HG02840 (cell line): ENCODE results near the gene KIAA1549.
"Not testable (repeated sequence)": the region's sequence is repeated elsewhere in the genome, so short reads cannot be mapped to it uniquely, and the experiment has no call there.

ENCODE experiments used
- ATAC-seq: cut with Tn5 transposase; IDR thresholded peaks from one replicate; pipeline ENCODE4 v1.9.1; 2021; ENCODE audit warnings: mild to moderate bottlenecking, moderate library complexity, moderate number of reproducible peaks; ENCODE audit not compliant: unreplicated experiment, low FRiP score

KIAA1549 gene

GRCh38 chr7:138981332-138982203 is at the start of gene KIAA1549:
TSS of gene KIAA1549 (minus strand) at chr7:138981389. CDS start at chr7:138981269, 120 bp downstream.
- peak; percentile 78 for ATAC-seq

- ATAC-seq, result no peak
These were observed 48.2 kb upstream of the KIAA1549 start for GRCh38 chr7:139029353-139029752.

- ATAC-seq, result no peak
These were observed 45.4 kb upstream of the KIAA1549 start for GRCh38 chr7:139026551-139026950.

GRCh38 chr7:139025861-139026260 is 44.7 kb upstream of the KIAA1549 start:
- not testable (repeated sequence) for ATAC-seq

GRCh38 chr7:139023076-139023475 is 41.9 kb upstream of the KIAA1549 start:
- ATAC-seq, result no peak

GRCh38 chr7:139022286-139022685 is 41.1 kb upstream of the KIAA1549 start:
- no peak for ATAC-seq

- ATAC-seq, result no peak
These were observed 37.7 kb upstream of the KIAA1549 start for GRCh38 chr7:139018910-139019309.

GRCh38 chr7:139016931-139017511 is 35.8 kb upstream of the KIAA1549 start:
- no peak for ATAC-seq

GRCh38 chr7:139011373-139011772 is 30.2 kb upstream of the KIAA1549 start:
- ATAC-seq, result no peak

GRCh38 chr7:139004321-139005090 is 23.3 kb upstream of the KIAA1549 start:
- no peak for ATAC-seq

- ATAC-seq, result no peak
These were observed 18.2 kb upstream of the KIAA1549 start for GRCh38 chr7:138999414-138999813.

GRCh38 chr7:138992052-138992531 is 10.9 kb upstream of the KIAA1549 start:
- no peak for ATAC-seq

- no peak for ATAC-seq
These were observed 6.5 kb upstream of the KIAA1549 start for GRCh38 chr7:138987686-138988085.

GRCh38 chr7:138982204-138982623 is 1.0 kb upstream of the KIAA1549 start:
- ATAC-seq, result no peak

GRCh38 chr7:138980563-138981291 is 462 bp downstream of the KIAA1549 start:
- ATAC-seq, result peak; percentile 26

GRCh38 chr7:138979988-138980562 is 1.1 kb downstream of the KIAA1549 start:
- no peak for ATAC-seq

GRCh38 chr7:138979226-138979979 is 1.8 kb downstream of the KIAA1549 start:
- ATAC-seq, result no peak

GRCh38 chr7:138978541-138979184 is 2.5 kb downstream of the KIAA1549 start:
- no peak for ATAC-seq

GRCh38 chr7:138976161-138976560 is 5.0 kb downstream of the KIAA1549 start:
- not testable (repeated sequence) for ATAC-seq
